SK-MEL-5 (cell line): ENCODE data around the gene ADGRL1. TPM values are rescaled to one million over a fixed set of nuclear protein-coding genes. Genes with fewer than 3 reads are reported as not detected.
"Not testable (repeated sequence)": the region's sequence is repeated elsewhere in the genome, so short reads cannot be mapped to it uniquely, and the experiment has no call there.

Experiments
- DNase-seq: peaks from one replicate; pipeline ENCODE4 v3.0.0-alpha.2; 2016; ENCODE audit warnings: low read depth, low spot score
- in situ Hi-C: cut with HindIII; loops from 2 replicates; pipeline ENCODE4 v1.10.0; 2016; ENCODE audit warnings: low sequenced_read_pairs, high pct_unique_total_duplicates, low pct_unique_long_range_greater_than_20kb
- total RNA-seq: library from RNA; depleted of rRNA; stranded (reverse); fragments of >200 nt; shearing (Covaris generic); gene quantifications from 2 replicates; pipeline ENCODE4 v1.2.3, GENCODE V29; 2014

The ADGRL1 gene
- total RNA-seq, 1 experiment from 2014 or later, result 5.0 TPM

GRCh38 chr19:14201481-14201880, 4.5 kb downstream of the ADGRL1 start:
- DNase-seq, in situ Hi-C loops: not testable (repeated sequence)

DNA sequence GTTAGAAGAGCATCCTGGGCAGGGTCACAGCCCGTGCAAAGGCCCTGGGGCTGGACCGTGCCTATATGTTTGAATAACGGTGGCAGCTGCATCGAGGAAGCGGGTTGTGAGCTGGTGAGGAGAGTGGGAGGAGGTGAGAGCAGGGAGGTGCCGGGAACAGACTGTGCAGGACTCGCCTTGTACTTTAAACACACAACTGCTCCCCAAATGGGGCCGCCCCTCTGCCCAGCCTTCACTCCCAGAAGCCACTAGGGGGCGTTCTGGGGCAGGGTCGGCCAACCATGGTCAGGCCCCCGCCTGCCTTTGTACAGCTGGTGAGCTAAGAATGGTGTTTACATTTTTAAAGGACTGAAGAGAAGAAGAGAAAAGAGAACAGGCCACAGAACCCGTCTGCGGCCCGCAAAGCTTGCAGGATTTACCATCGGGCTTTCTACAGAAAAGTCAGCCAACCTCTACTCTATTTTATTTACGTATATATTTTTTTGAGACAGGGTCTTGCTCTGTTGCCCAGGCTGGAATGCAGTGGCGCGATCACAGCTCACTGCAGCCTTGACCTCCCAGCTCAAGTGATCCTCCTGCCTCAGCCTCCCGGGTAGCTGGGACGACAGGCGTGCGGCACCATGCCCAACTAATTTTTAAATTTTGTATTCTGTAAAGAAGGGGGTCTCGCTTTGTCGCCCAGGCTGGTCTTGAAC, 5.7 kb downstream of the ADGRL1 start:
- DNase-seq, result peak; percentile 39
- in situ Hi-C loops, result not testable (repeated sequence)

DNA sequence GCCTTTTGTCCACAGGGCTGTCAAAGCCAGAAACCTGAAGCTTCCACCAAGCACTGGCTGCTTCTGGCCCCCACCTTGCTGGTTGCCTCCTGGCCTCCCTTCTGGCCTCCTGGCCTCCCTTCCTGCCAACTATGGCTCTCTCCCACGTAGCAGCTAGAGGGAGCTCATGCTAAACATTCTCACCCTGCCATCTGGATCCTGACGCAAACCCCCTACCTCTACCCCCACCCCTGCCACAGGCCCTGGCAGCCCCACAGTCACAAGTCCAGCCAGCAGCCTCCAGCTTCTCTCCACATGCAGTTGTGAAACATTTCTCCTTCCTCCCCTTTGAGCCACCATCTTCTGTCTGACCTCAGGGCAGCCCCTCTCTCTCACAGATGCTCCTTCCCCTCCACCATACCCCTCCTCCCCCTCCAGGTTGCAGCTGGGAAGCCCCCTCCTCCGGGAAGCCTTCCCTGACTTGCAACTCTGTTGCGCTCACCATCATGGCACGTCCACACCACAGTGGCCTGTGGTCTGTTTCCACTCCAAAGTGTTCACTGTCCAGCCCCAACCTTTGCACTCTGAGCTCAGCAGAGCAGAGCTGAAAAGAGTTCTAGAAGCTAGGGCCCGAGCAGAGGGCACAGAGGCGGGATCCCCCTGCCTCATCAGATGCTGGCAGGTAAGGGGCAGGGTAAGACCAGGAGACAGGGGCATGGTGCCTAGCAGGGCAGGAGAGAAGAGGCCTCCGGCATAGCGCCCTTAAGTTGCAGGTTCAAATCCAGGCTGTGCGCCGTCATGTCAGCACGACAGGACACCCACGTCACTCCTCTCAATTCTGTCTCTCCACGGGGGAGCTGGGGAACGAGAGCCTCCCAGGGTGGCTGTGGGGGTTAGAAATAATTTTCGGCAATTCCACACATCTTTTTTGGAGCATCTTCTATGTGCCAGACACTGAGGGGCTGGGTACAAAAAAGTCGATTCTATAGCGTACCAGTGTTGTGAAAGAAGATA, 7.3 kb downstream of the ADGRL1 start:
- DNase-seq, result peak; percentile 16
- in situ Hi-C loops, result no loop called here

- no peak for DNase-seq
- in situ Hi-C loops, result no loop called here
Observed at GRCh38 chr19:14197882-14198281, 8.1 kb downstream of the ADGRL1 start.

GRCh38 chr19:14197288-14197687, 8.7 kb downstream of the ADGRL1 start:
- DNase-seq, in situ Hi-C loops: not testable (repeated sequence)

DNA sequence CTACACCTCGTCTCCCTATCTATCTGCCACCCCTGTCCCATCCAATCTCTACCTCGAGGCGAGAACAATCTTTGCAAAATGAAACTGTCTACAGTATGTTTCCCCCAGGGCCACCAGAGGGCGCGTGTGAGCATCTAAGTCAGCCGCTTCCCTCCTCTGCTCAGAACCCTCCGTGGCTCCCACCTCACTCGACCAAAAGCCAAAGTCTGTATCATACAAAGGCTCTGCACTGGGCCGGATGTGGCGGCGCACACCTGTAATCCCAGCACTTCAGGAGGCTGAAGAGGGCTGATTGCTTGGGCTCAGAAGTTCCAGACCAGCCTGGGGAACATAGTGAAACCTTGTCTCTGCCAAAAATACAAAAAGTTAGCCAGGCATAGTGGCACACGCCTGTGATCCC, 9.9 kb downstream of the ADGRL1 start:
- DNase-seq, result peak; percentile 59
- in situ Hi-C loops, result not testable (repeated sequence)

GRCh38 chr19:14195216-14195615, 10.8 kb downstream of the ADGRL1 start:
- in situ Hi-C loops, DNase-seq: not testable (repeated sequence)

DNA sequence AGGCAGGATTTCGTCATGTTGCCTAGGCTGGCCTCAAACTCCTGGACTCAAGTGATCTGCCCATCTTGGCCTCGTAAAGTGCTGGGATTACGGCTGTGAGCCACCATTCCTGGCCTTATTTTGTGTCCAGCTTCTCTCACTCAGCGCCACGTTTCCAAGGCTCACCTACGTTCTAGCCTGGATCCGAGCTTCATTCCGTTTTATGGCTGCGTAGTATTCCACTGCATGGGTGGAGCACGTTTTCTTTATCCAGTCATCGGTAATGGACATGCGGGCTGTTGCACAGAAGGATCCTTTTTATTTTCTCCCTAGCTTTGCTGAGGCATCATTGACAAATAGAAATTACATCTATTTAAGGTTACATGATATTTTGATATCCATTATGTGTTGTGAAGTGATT, 16.6 kb downstream of the ADGRL1 start:
- in situ Hi-C loops, result no loop called here

GRCh38 chr19:14188086-14188485, 17.9 kb downstream of the ADGRL1 start:
- in situ Hi-C loops, DNase-seq: not testable (repeated sequence)

More for the DNA sequence above, 16.6 kb downstream of the ADGRL1 start:
- no peak for DNase-seq

- in situ Hi-C loops, result no loop called here
Observed at GRCh38 chr19:14187561-14187960, 18.4 kb downstream of the ADGRL1 start.

DNA sequence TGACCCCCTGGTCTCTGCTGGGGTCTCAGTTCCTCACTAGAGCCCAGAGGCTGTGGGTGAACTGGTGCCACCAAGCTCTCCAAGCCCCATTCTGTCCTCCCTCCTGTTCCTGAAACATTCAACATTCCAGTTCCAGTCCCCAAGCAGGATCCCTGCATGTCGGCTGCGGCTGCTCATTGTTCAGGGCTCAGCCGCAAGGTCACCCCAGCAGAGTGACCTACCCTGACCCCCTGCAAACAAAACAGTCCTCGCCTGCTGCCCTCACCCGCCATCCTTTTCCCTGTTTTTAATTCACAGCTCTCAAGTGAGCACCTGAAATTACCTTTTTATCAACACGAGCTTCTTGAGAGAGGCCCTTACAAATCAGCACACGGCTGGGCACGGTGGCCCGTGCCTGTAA, 19.3 kb downstream of the ADGRL1 start:
- in situ Hi-C loops, DNase-seq: not testable (repeated sequence)

More at GRCh38 chr19:14187561-14187960, 18.4 kb downstream of the ADGRL1 start:
- no peak for DNase-seq

- DNase-seq, in situ Hi-C loops: not testable (repeated sequence)
Observed at GRCh38 chr19:14185691-14186090, 20.3 kb downstream of the ADGRL1 start.

DNA sequence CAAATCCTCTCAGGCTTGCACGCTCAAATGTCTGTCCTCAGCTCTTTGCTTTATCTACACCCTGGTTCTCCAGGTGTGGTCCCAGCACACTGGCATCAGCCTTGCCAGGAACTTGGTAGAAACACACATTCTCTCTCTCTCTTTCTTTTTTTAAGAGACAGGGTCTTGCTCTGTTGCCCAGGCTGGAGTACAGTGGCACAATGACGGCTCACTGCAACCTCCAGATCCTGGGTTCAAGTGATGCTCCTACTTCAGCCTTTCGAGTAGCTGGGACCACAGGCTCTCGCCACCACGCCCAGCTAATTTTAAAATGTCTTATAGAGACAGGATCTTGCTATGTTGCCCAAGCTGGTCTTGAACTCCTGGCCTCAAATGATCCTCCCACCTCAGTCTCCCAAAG, 20.8 kb downstream of the ADGRL1 start:
- no peak for DNase-seq
- in situ Hi-C loops, result no loop called here

DNA sequence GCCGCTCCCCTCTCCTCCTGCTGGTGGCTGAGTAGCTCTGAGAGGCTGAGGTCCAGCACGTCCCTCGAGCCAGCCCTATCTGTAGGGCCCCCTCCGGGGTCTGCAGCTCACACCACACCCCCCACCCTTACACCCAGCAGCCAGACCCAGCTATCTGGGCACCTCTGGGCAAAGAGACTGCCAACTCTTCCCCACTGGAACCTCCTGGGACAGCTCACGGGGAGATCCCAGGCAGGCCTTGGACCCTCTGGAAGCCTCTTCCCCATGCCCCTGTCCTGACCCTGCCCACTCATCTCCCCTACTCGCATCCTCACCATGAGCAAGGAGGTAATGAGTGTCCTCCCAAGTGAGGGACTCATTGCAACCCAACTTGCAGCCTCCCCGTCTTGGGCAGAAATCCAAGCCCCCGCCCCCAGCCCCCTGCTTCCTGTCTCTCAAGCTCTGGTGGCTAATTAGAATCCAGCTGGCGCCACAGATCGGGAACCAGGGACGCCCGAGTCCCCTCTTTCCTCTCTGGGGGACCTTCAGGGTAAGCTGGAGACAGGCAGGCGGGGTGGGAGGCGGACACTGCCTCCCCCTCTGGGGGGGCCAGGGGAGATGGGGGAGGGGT, 22.1 kb downstream of the ADGRL1 start:
- in situ Hi-C loops, result no loop called here
- DNase-seq, result no peak

GRCh38 chr19:14182476-14182875, 23.5 kb downstream of the ADGRL1 start:
- no peak for DNase-seq
- in situ Hi-C loops, result no loop called here

DNA sequence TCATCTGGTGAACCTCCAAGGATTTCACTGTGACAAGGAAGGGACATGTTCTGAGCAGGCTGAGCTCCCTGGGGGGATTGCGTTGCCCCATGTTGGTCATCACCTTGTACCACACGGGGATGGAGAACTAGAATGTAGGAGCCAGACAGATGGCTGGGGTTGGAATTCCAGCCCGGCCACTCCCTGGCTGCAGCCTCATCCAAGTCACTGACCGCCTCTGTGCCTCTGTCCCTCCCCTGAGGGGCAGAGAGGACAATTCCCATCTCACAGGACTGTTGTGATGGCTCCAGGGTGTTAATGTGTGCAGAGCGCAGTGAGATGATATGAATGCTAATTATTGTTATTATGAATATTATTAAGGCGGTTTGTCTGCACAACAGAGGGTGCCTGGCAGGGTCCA, 24.1 kb downstream of the ADGRL1 start:
- in situ Hi-C loops, result no loop called here
- DNase-seq, result no peak

GRCh38 chr19:14181199-14181598, 24.8 kb downstream of the ADGRL1 start:
- DNase-seq, in situ Hi-C loops: not testable (repeated sequence)

GRCh38 chr19:14177496-14178074, 28.4 kb downstream of the ADGRL1 start:
- in situ Hi-C loops, result no loop called here
- DNase-seq, result no peak
